ENCODE data around the gene SATB2.

GRCh38 chr2:199230091-199230490 lies 227.6 kb downstream of the SATB2 start:
- TF ChIP-seq POLR2AphosphoS5 (IDR thresholded peaks at IDR 0.05) (no peak), POLR2A (IDR thresholded peaks at IDR 0.05) (no peak)

All from spleen (tissue), 3 donors.